HCT116 (cell line): ENCODE measurements around the gene SAC3D1. TPM values are rescaled to one million over a fixed set of nuclear protein-coding genes. Genes with fewer than 3 reads are reported as not detected.

Experiments
- ATAC-seq: fragments of 200-7000 bp; cut with Tn5 transposase; 2 replicates; pipeline ENCODE4 v1.9.1; 2020; ENCODE audit warnings: mild to moderate bottlenecking, moderate library complexity
- BruUV-seq: library from RNA; stranded (reverse); fragments of 400-500 nt; replicated peaks from 2 replicates; lab custom pipeline; 2021; lab: Mats Ljungman, UMichigan
- CTCF ChIA-PET: fragments of 300-600 bp; sonication (Branson Sonifier 250); formaldehyde crosslinking; loops from one replicate; lab custom pipeline; 2021; ENCODE audit warnings: antibody characterized with exemption; lab: Charles Lee
- POLR2A ChIA-PET: fragments of 300-600, 350-600 bp; sonication (Branson Sonifier 250); formaldehyde crosslinking; loops from one replicate; lab custom pipeline; 2021; ENCODE audit warnings: antibody characterized with exemption; lab: Charles Lee
- RAD21 ChIA-PET, 2 experiments: fragments of 300-600 bp; sonication (Branson Sonifier 250); formaldehyde crosslinking; loops; one replicate each; lab custom pipeline; 2023; ENCODE audit warnings: low total read pairs in 2 of 2; ENCODE audit not compliant: uncharacterized antibody in 2 of 2, unreplicated experiment in 2 of 2, low non-redundant PET in 1 of 2; lab: Charles Lee
- DNase-seq: peaks from one replicate; pipeline ENCODE4 v3.0.0-alpha.2; 2010; ENCODE audit warnings: low read depth, low spot score
- H2AFZ ChIP-seq: fragments of 200-600 bp; shearing (Covaris generic), sonication (generic); 2 replicates; pipeline ENCODE4 v1.6.1; 2017; ENCODE audit warnings: low read depth, mixed run types, mixed read lengths, antibody characterized with exemption, low read length; ENCODE audit not compliant: poor library complexity, severe bottlenecking
- H3K27ac ChIP-seq: 2 replicates; pipeline ENCODE4 v1.5.1; 2012; ENCODE audit warnings: low read depth, low read length
- H3K27me3 ChIP-seq: fragments of 200-600 bp; sonication (generic); 2 replicates; pipeline ENCODE4 v1.6.1; 2016; ENCODE audit warnings: mixed run types, low read length, mixed read lengths; ENCODE audit not compliant: insufficient read depth
- H3K36me3 ChIP-seq, 2 experiments: fragments of 200-500 bp in 1 of 2; fragments of 200-600 bp in 1 of 2; sonication (Bioruptor generic) in 1 of 2; sonication (generic) in 1 of 2; 2 replicates each; pipeline versions ENCODE4 v1.5.1 to v1.6.1; 2014 to 2016; ENCODE audit warnings: low read length in 2 of 2, inconsistent platforms in 1 of 2, mixed read lengths in 1 of 2, mixed run types in 1 of 2; ENCODE audit not compliant: insufficient read depth in 2 of 2, control insufficient read depth in 1 of 2
- H3K4me1 ChIP-seq, 2 experiments: fragments of 200-600 bp in 1 of 2; sonication (generic) in 1 of 2; 2 replicates each; pipeline versions ENCODE4 v1.5.1 to v1.6.1; 2012 to 2017; ENCODE audit warnings: low read length in 2 of 2, inconsistent platforms in 1 of 2, mild to moderate bottlenecking in 1 of 2, mixed read lengths in 1 of 2, mixed run types in 1 of 2, moderate library complexity in 1 of 2; ENCODE audit not compliant: insufficient read depth in 2 of 2, control insufficient read depth in 1 of 2
- H3K4me2 ChIP-seq: fragments of 200-600 bp; sonication (generic); 2 replicates; pipeline ENCODE4 v1.6.1; 2017; ENCODE audit warnings: mixed run types, low read length, mixed read lengths
- H3K4me3 ChIP-seq, 2 experiments: fragments of 200-600 bp in 1 of 2; sonication (generic) in 1 of 2; replicated peaks in 1 of 2; 2 replicates each; pipeline ENCODE4 v1.5.1; 2011 to 2016; ENCODE audit warnings: low read length in 2 of 2, control low read depth in 1 of 2, low read depth in 1 of 2, mild to moderate bottlenecking in 1 of 2, mixed read lengths in 1 of 2, mixed run types in 1 of 2
- H3K79me2 ChIP-seq: fragments of 200-600 bp; sonication (generic); 2 replicates; pipeline ENCODE4 v1.6.1; 2017; ENCODE audit warnings: mild to moderate bottlenecking, mixed run types, low read length, moderate library complexity, mixed read lengths; ENCODE audit not compliant: insufficient read depth
- H3K9ac ChIP-seq: fragments of 200-600 bp; sonication (generic); 2 replicates; pipeline ENCODE4 v1.6.1; 2016; ENCODE audit warnings: low read length, mixed read lengths
- H3K9me2 ChIP-seq: fragments of 200-600 bp; sonication (generic), shearing (Covaris generic); 2 replicates; pipeline ENCODE4 v1.6.1; 2017; ENCODE audit warnings: mixed run types, mild to moderate bottlenecking, moderate library complexity; ENCODE audit not compliant: insufficient read depth
- H3K9me3 ChIP-seq, 2 experiments: fragments of 200-500 bp in 1 of 2; fragments of 200-600 bp in 1 of 2; sonication (Bioruptor generic) in 1 of 2; sonication (generic) in 1 of 2; 2 replicates each; pipeline ENCODE4 v1.6.1; 2014 to 2017; ENCODE audit warnings: low read length in 2 of 2, mixed read lengths in 2 of 2, inconsistent platforms in 1 of 2, low read depth in 1 of 2, mild to moderate bottlenecking in 1 of 2, mixed run types in 1 of 2, moderate library complexity in 1 of 2; ENCODE audit not compliant: control insufficient read depth in 1 of 2, insufficient read depth in 1 of 2
- H4K20me1 ChIP-seq: fragments of 200-600 bp; sonication (generic), shearing (Covaris generic); 2 replicates; pipeline ENCODE4 v1.6.1; 2017; ENCODE audit warnings: mixed run types, mild to moderate bottlenecking, moderate library complexity; ENCODE audit not compliant: insufficient read depth
- EGR1 ChIP-seq: IDR thresholded peaks from 2 replicates; pipeline ENCODE4 v1.6.1; 2012; ENCODE audit warnings: low read depth
- POLR2A ChIP-seq: IDR thresholded peaks from 2 replicates; pipeline ENCODE4 v1.7.0; 2011; ENCODE audit warnings: borderline replicate concordance; ENCODE audit not compliant: insufficient read depth, insufficient read length; ENCODE audit errors: extremely low read depth
- SRF ChIP-seq: IDR thresholded peaks from 2 replicates; pipeline ENCODE4 v1.6.1; 2012; ENCODE audit warnings: low read depth
- ZBTB33 ChIP-seq: IDR thresholded peaks from 2 replicates; pipeline ENCODE4 v1.6.1; 2011; ENCODE audit warnings: mild to moderate bottlenecking, low read length, moderate library complexity; ENCODE audit not compliant: insufficient replicate concordance; ENCODE audit errors: extremely low read depth
- intact Hi-C: fragments of 100-400 bp; cut with micrococcal nuclease; formaldehyde crosslinking; loops from 2 replicates; pipeline ENCODE4 v1.10.0; 2022
- total RNA-seq: library from RNA; stranded (reverse); gene quantifications from one replicate; pipeline ENCODE4 v1.2.1, GENCODE V29; 2021; ENCODE audit not compliant: unreplicated experiment

Gene SAC3D1
- total RNA-seq, 1 experiment from 2014 or later = 36.9 TPM

- Histone ChIP-seq H3K79me2 (peaks cover 4% of the 10 kb centered on the region), H3K9me3 (no peaks in the 10 kb centered on the region), H3K4me1 (peaks cover 16 to 17% of the 10 kb centered on the region in 2 experiments), H3K27me3 (no peaks in the 10 kb centered on the region), H3K27ac (no peak overlapping the region), H3K36me3 (no peaks in the 10 kb centered on the region), H3K4me2 (no peak overlapping the region), H3K9ac (no peak overlapping the region), H2AFZ (no peak overlapping the region), H3K4me3 (no peak overlapping the region), H4K20me1 (no peaks in the 10 kb centered on the region), H3K9me2 (no peaks in the 10 kb centered on the region)
- no TSS peak for BruUV-seq
- ChIA-PET CTCF (no interaction called here), POLR2A (no interaction called here), RAD21 (no interaction called here)
- TF ChIP-seq EGR1 (no peak), SRF (no peak)
- DNase-seq (no peak), ATAC-seq (no peak)
- intact Hi-C loops = no loop called here
Observed at GRCh38 chr11:65036931-65037330, 4.1 kb upstream of the SAC3D1 start.

DNA sequence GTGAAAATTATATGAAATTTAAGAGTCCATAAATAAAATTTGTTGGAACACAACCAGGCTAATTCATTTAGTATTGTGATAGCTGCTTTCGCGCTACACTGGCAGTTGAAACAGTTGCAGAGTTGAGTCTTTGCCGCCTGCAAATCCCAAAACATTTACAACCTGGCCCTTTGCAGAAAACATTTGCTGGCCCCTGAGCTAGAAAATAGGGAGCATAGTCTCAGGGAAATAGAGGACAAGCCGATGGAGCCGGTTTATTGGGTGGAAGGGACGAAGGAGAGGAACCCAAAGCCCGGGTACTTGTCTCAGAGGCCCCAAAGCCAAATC, 527 bp upstream of the SAC3D1 start:
- ChIA-PET CTCF (interaction anchor here (1.6 kb wide), 1 partner anchor 27 kb away, joined by 9 read pairs; the partner anchor contains the start of gene ARL2), RAD21 (no interaction called here), POLR2A (interaction anchor here (0.9 to 1.7 kb wide), 3 partner anchors 10 to 71 kb away, joined by 4 to 5 read pairs (median 5); partner anchors contain the start of gene TM7SF2)
- DNase-seq (no peak), ATAC-seq (no peak)
- Histone ChIP-seq H3K27me3 (no peaks in the 10 kb centered on the region), H3K79me2 (peaks cover 25% of the 10 kb centered on the region), H3K9me2 (no peaks in the 10 kb centered on the region), H3K36me3 (peaks cover 2 to 8% of the 10 kb centered on the region in 2 experiments; a peak in 2 of 4 replicates), H3K9ac (peak overlapping the region; percentile 91), H2AFZ (no peak overlapping the region), H4K20me1 (no peaks in the 10 kb centered on the region), H3K4me2 (peak overlapping the region; percentile 92), H3K27ac (peak overlapping the region; percentile 97), H3K9me3 (no peaks in the 10 kb centered on the region), H3K4me1 (peaks cover 32 to 38% of the 10 kb centered on the region in 2 experiments), H3K4me3 (peak overlapping the region; percentile 83 to 92)
- peak; percentile 27 for TF ChIP-seq POLR2A
- no peak for TF ChIP-seq ZBTB33
- intact Hi-C loops = loop anchor here (5.0 kb wide), 1 partner anchor 42 kb away; the partner anchor contains the start of genes CDCA5 and ZFPL1
- no TSS peak for BruUV-seq
